Measurements from ENCODE around the gene JAKMIP2. TPM values are rescaled to one million over a fixed set of nuclear protein-coding genes. Genes with fewer than 3 reads are reported as not detected.

The JAKMIP2 gene
- polyA plus RNA-seq, 1 of the 3 experiments (the other 2 are of a cell fraction) = 2.1 TPM

DNA sequence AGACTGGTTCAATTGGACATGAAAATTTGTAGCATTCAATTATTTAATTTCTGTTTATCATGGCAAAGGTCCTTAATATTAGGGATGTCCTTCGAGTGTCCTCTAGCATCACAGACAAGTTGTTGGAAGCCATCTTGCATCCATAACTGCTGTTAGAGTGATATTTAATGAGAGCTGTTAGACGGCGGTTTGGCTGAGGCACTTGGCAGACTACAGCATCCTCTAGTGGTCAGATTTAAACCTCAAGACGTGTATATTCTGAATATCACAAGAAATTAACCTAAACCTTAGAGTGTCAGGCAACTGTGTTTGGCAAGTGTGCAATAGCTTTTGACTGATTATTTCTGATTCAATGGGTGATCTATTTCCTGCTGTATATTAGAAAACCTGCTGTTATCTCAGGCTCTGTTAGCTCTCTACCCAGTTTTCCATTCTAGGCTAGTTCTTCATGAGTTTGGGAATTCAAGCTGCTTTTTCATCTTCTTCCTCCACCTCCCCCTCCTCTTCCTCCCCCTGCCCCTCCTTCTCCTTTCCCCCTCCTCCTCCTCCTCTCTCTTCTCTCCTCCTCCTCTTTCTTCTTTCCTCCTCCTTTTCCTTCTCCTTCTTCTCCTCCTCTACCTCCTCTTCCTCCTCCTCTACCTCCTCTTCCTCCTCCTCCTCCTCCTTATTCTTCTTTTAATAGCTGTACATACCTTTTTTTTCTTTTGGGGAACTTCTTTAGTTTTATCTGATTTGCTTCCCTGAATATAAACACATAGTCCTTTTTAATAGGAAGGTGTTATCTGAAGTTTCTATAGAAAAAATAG lies 40.4 kb upstream of the JAKMIP2 start:
- peaks cover 0 to 8% of the 10 kb centered on the region in 2 experiments; a peak in 1 of 4 replicates for H3K4me1 ChIP-seq (ENCODE audit: control insufficient read depth in 1 of 2, insufficient read depth in 2 of 2, low read depth in 1 of 2, low read length in 1 of 2)
- WGBS (ENCODE audit: low lambda C conversion rate) = 0% methylated on average over 4 of the region's 4 CpGs
- no peaks in the 10 kb centered on the region for H3K36me3 ChIP-seq (replicated peaks in 1 of 2; ENCODE audit: control insufficient read depth in 1 of 2, insufficient read depth in 2 of 2, low read length in 1 of 2)
- no peak for TF ChIP-seq GABPA (IDR thresholded peaks at IDR 0.05; ENCODE audit: low read depth)
- TF ChIP-seq, protein P1, sequence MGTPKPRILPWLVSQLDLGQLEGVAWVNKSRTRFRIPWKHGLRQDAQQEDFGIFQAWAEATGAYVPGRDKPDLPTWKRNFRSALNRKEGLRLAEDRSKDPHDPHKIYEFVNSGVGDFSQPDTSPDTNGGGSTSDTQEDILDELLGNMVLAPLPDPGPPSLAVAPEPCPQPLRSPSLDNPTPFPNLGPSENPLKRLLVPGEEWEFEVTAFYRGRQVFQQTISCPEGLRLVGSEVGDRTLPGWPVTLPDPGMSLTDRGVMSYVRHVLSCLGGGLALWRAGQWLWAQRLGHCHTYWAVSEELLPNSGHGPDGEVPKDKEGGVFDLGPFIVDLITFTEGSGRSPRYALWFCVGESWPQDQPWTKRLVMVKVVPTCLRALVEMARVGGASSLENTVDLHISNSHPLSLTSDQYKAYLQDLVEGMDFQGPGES (IDR thresholded peaks at IDR 0.05; ENCODE audit: low read depth, low read length) = no peak
- TF ChIP-seq RAD21 (IDR thresholded peaks at IDR 0.05; ENCODE audit: low read length) = peak; percentile 100
- TF ChIP-seq TCF12 (IDR thresholded peaks at IDR 0.05) = no peak
- no peak for TF ChIP-seq TEAD4 (IDR thresholded peaks at IDR 0.05; ENCODE audit: borderline replicate concordance, insufficient read depth)
- TF ChIP-seq, protein P2, sequence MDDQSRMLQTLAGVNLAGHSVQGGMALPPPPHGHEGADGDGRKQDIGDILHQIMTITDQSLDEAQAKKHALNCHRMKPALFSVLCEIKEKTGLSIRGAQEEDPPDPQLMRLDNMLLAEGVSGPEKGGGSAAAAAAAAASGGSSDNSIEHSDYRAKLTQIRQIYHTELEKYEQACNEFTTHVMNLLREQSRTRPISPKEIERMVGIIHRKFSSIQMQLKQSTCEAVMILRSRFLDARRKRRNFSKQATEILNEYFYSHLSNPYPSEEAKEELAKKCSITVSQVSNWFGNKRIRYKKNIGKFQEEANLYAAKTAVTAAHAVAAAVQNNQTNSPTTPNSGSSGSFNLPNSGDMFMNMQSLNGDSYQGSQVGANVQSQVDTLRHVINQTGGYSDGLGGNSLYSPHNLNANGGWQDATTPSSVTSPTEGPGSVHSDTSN (IDR thresholded peaks at IDR 0.05) = no peak
- no peak for TF ChIP-seq MXI1 (IDR thresholded peaks at IDR 0.05; ENCODE audit: low read depth, low read length)
- TF ChIP-seq RXRA (IDR thresholded peaks at IDR 0.05; ENCODE audit: borderline replicate concordance, low read depth) = no peak
- TF ChIP-seq, protein P3, sequence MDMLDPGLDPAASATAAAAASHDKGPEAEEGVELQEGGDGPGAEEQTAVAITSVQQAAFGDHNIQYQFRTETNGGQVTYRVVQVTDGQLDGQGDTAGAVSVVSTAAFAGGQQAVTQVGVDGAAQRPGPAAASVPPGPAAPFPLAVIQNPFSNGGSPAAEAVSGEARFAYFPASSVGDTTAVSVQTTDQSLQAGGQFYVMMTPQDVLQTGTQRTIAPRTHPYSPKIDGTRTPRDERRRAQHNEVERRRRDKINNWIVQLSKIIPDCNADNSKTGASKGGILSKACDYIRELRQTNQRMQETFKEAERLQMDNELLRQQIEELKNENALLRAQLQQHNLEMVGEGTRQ (IDR thresholded peaks at IDR 0.05; ENCODE audit: borderline replicate concordance, low read depth, low read length) = no peak
- peak; percentile 61; the same call in 1 of the 2 replicates for TF ChIP-seq YY1 (IDR thresholded peaks at IDR 0.05; ENCODE audit: low read depth)
- no peak for TF ChIP-seq EP300 (IDR thresholded peaks at IDR 0.05; ENCODE audit: borderline replicate concordance in 1 of 2, low read depth in 1 of 2, low read length in 1 of 2)
- no peak for TF ChIP-seq POLR2AphosphoS5 (IDR thresholded peaks at IDR 0.05; ENCODE audit: low read depth, low read length)
- peak; percentile 98 for TF ChIP-seq SMC3 (IDR thresholded peaks at IDR 0.05; ENCODE audit: low read depth, low read length)
- no peak for TF ChIP-seq RCOR1 (IDR thresholded peaks at IDR 0.05; ENCODE audit: low read length)
- TF ChIP-seq FOXJ3 (CRISPR knock-in tag; IDR thresholded peaks at IDR 0.05) = no peak
- TF ChIP-seq ELF1 (IDR thresholded peaks at IDR 0.05) = no peak
- no peak for TF ChIP-seq NRF1 (IDR thresholded peaks at IDR 0.05; ENCODE audit: low read depth, low read length)
- no peak for TF ChIP-seq GATA2 (CRISPR knock-in tag; IDR thresholded peaks at IDR 0.05)
- TF ChIP-seq, protein P4, sequence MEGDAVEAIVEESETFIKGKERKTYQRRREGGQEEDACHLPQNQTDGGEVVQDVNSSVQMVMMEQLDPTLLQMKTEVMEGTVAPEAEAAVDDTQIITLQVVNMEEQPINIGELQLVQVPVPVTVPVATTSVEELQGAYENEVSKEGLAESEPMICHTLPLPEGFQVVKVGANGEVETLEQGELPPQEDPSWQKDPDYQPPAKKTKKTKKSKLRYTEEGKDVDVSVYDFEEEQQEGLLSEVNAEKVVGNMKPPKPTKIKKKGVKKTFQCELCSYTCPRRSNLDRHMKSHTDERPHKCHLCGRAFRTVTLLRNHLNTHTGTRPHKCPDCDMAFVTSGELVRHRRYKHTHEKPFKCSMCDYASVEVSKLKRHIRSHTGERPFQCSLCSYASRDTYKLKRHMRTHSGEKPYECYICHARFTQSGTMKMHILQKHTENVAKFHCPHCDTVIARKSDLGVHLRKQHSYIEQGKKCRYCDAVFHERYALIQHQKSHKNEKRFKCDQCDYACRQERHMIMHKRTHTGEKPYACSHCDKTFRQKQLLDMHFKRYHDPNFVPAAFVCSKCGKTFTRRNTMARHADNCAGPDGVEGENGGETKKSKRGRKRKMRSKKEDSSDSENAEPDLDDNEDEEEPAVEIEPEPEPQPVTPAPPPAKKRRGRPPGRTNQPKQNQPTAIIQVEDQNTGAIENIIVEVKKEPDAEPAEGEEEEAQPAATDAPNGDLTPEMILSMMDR (IDR thresholded peaks at IDR 0.05) = peak; percentile 99
- no peak for TF ChIP-seq RFX5 (IDR thresholded peaks at IDR 0.05; ENCODE audit: low read length)
- TF ChIP-seq NFIC (IDR thresholded peaks at IDR 0.05; ENCODE audit: borderline replicate concordance) = no peak
- TF ChIP-seq CHD2 (IDR thresholded peaks at IDR 0.05; ENCODE audit: low read length, partially characterized antibody) = no peak
- no peak for TF ChIP-seq JUND (IDR thresholded peaks at IDR 0.05)
- no peak for TF ChIP-seq FOSL2 (IDR thresholded peaks at IDR 0.05; ENCODE audit: borderline replicate concordance, low read depth)
- TF ChIP-seq EZH2phosphoT487 (IDR thresholded peaks at IDR 0.05; ENCODE audit: borderline replicate concordance, low read depth) = no peak
- TF ChIP-seq MEF2A (IDR thresholded peaks at IDR 0.05; ENCODE audit: borderline replicate concordance, low read depth) = no peak
- no peak for TF ChIP-seq SIN3A (IDR thresholded peaks at IDR 0.05; ENCODE audit: borderline replicate concordance, low read depth, low read length)
- TF ChIP-seq, protein P5, sequence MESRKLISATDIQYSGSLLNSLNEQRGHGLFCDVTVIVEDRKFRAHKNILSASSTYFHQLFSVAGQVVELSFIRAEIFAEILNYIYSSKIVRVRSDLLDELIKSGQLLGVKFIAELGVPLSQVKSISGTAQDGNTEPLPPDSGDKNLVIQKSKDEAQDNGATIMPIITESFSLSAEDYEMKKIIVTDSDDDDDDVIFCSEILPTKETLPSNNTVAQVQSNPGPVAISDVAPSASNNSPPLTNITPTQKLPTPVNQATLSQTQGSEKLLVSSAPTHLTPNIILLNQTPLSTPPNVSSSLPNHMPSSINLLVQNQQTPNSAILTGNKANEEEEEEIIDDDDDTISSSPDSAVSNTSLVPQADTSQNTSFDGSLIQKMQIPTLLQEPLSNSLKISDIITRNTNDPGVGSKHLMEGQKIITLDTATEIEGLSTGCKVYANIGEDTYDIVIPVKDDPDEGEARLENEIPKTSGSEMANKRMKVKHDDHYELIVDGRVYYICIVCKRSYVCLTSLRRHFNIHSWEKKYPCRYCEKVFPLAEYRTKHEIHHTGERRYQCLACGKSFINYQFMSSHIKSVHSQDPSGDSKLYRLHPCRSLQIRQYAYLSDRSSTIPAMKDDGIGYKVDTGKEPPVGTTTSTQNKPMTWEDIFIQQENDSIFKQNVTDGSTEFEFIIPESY (IDR thresholded peaks at IDR 0.05; ENCODE audit: borderline replicate concordance, low read depth) = no peak
- H3K4me2 ChIP-seq = no peak overlapping the region
- POLR2A ChIA-PET = interaction anchor here (0.7 kb wide), 1 partner anchor 195 kb away, joined by 3 read pairs; no protein-coding TSS in a partner anchor
- no peaks in the 10 kb centered on the region for H3F3A ChIP-seq (replicated peaks; ENCODE audit: insufficient read depth)
- DNase-seq = peak; percentile 48
- H3K79me2 ChIP-seq (ENCODE audit: insufficient read depth) = no peaks in the 10 kb centered on the region
- H3K9me3 ChIP-seq = no peaks in the 10 kb centered on the region
- no peaks in the 10 kb centered on the region for H3K27me3 ChIP-seq (ENCODE audit: insufficient read depth)
- no peak overlapping the region for H2AFZ ChIP-seq (ENCODE audit: low read depth)
- H3K27ac ChIP-seq (ENCODE audit: low read depth in 2 of 2, low read length in 1 of 2) = no peak overlapping the region
- no peaks in the 10 kb centered on the region for H3K9me2 ChIP-seq
- H4K20me1 ChIP-seq (ENCODE audit: insufficient read depth) = no peaks in the 10 kb centered on the region
- H3K4me3 ChIP-seq (ENCODE audit: low read depth in 2 of 2, low read length in 1 of 2) = peak overlapping the region in 1 of 2 experiments; percentile 42; a peak in 1 of 4 replicates
- CTCF ChIA-PET = interaction anchor here (0.5 to 6.1 kb wide), 69 partner anchors 9 to 580 kb away, joined by 3 to 257 read pairs (median 6); partner anchors contain the start of genes JAKMIP2 and SPINK1
- no peak overlapping the region for H3K9ac ChIP-seq
